ENCODE measurements around the gene JAM3. TPM values are rescaled to one million over a fixed set of nuclear protein-coding genes. Genes with fewer than 3 reads are reported as not detected.
"Not testable (repeated sequence)": the region's sequence is repeated elsewhere in the genome, so short reads cannot be mapped to it uniquely, and the experiment has no call there.

The JAM3 gene
- total RNA-seq, 1 donor from 2014 or later: 156 TPM

- DNase-seq (ENCODE audit: low spot score): no peak
Observed at GRCh38 chr11:134178032-134178674, 109.3 kb downstream of the JAM3 start.

- DNase-seq (ENCODE audit: low spot score): no peak
Observed at GRCh38 chr11:134181707-134182106, 112.8 kb downstream of the JAM3 start.

- not testable (repeated sequence) for DNase-seq (ENCODE audit: low spot score)
Observed at GRCh38 chr11:134188092-134188491, 119.2 kb downstream of the JAM3 start.

GRCh38 chr11:134196756-134197155 lies 127.9 kb downstream of the JAM3 start:
- no peak for DNase-seq (ENCODE audit: low spot score)

- no peak for DNase-seq (ENCODE audit: low spot score)
Observed at GRCh38 chr11:134199531-134199930, 130.7 kb downstream of the JAM3 start.

GRCh38 chr11:134200688-134201087 lies 131.8 kb downstream of the JAM3 start:
- no peak for DNase-seq (ENCODE audit: low spot score)

Other genes starting within 250 kb of the JAM3 start
- gene SPATA19, start 223.6 kb upstream of the JAM3 start, total RNA-seq (ENCODE audit: insufficient read depth, low replicate concordance): not detected
- gene IGSF9B, start 112.1 kb upstream of the JAM3 start, total RNA-seq (ENCODE audit: insufficient read depth, low replicate concordance): 30.1 TPM
- gene NCAPD3, start 154.9 kb downstream of the JAM3 start, total RNA-seq (ENCODE audit: insufficient read depth, low replicate concordance): 16.6 TPM
- 16.1 TPM for gene VPS26B, start 155.6 kb downstream of the JAM3 start, total RNA-seq (ENCODE audit: insufficient read depth, low replicate concordance)
- 40.2 TPM for gene THYN1, start 184.3 kb downstream of the JAM3 start, total RNA-seq (ENCODE audit: insufficient read depth, low replicate concordance)
- 8.2 TPM for gene ACAD8, start 184.5 kb downstream of the JAM3 start, total RNA-seq (ENCODE audit: insufficient read depth, low replicate concordance)
- 2.2 TPM for gene GLB1L3, start 207.3 kb downstream of the JAM3 start, total RNA-seq (ENCODE audit: insufficient read depth, low replicate concordance)

Measured in umbilical cord (tissue), 2 donors.